SKM-1 (cell line): ENCODE results near the gene NOS1.

Source experiments
- DNase-seq: peaks from one replicate; lab custom pipeline; 2025; ENCODE audit not compliant: unreplicated experiment; lab: John Stamatoyannopoulos, UW

The NOS1 gene

GRCh38 chr12:117331691-117332090 is 29.7 kb downstream of the NOS1 start:
- no peak for DNase-seq

DNA sequence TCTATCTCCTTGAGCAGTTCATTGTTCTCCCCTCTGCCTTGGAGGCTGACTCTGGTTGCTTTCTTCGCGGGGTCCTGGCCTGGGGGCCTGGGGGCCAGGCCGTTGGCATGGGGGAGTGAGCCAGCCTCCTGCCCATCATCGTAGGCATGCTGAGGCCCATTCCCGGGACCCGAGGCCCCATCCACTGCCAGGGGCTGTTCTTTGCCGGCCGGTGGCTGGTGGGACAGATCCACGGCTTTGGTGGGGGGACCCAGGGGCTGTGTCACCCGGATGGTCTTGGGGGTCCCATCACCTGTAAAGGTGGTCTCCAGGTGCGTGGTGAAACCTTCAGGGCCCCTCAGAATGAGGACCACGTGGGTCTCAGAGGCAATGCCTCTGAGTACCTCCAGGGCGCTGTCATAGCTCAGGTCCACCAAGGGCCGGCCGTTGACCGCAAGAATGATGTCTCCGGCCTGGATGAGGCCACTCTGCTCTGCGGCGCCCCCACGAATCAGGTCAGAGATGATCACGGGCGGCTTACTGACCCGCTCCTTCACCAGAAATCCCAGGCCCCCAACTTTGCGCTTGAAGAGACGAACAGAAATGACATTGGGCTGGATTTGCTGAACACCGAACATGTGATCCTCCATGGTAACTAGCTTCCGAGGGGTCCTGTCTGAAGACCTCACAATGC is 30.8 kb downstream of the NOS1 start:
- DNase-seq: no peak

DNA sequence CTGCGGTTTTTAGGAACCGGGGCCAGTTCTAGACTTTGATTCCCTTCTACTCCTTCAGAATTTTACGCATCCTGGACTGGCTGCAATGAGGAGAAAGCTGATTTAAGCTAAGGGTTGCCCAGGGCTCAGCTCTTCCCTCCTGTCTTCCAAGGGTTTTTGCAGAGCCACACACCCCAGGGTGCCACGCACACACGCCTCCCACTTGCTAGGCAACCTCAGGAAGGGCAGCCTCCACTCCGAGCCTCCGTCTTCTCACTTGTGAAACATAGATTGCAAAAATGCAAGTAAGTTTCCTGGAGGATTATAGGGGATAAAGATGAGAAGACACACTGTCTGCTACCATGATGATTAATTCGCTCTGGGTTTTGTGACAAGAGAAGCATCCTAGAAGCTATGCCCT is 31.7 kb downstream of the NOS1 start:
- DNase-seq: no peak

DNA sequence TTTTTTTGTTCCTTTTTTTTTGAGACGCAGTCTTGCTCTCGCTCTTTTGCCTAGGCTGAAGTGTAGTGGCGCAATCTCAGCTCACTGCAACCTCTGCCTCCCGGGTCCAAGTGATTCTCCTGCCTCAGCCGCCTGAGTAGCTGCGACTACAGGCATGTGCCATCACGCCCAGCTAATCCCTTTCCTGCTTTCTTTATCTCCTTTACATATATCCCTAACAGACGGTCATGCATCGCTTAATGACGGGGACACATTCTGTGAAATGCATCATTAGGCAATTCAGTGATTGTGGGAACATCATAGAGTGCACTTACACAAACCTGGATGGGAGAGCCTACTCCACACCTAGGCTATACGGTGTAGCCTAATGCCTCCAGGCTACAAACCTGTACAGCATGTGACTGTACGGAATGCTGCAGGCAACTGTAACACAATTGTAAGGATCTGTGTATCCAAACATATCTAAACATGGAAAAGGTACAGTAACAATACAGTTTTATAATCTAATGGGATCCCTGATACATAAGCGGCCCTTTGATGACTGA is 32.8 kb downstream of the NOS1 start:
- DNase-seq: no peak

- DNase-seq: no peak
These were observed 39.0 kb downstream of the NOS1 start for GRCh38 chr12:117322428-117322827.

- DNase-seq: no peak
These were observed 39.9 kb downstream of the NOS1 start for GRCh38 chr12:117321572-117321971.

- DNase-seq: no peak
These were observed 42.8 kb downstream of the NOS1 start for GRCh38 chr12:117318591-117318990.

GRCh38 chr12:117316336-117316735 is 45.1 kb downstream of the NOS1 start:
- DNase-seq: no peak

- no peak for DNase-seq
These were observed 47.5 kb downstream of the NOS1 start for GRCh38 chr12:117313926-117314325.

DNA sequence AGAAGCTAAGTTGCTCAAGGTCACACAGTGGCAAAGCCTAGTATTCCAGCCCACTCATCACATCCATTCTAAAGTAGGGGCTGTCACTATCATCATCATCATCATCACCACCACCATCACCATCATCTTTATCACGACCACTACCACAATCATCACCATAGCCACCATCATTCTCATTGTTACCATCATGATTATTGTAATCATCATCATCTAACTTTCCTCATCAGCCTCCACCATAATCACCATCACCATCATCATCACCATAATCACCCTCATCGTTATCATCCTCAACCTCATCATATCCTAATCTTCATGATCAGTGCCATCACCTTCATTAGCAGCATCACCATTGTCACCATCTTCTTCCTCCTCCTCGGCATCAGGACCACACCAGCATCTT is 48.7 kb downstream of the NOS1 start:
- DNase-seq: no peak

DNA sequence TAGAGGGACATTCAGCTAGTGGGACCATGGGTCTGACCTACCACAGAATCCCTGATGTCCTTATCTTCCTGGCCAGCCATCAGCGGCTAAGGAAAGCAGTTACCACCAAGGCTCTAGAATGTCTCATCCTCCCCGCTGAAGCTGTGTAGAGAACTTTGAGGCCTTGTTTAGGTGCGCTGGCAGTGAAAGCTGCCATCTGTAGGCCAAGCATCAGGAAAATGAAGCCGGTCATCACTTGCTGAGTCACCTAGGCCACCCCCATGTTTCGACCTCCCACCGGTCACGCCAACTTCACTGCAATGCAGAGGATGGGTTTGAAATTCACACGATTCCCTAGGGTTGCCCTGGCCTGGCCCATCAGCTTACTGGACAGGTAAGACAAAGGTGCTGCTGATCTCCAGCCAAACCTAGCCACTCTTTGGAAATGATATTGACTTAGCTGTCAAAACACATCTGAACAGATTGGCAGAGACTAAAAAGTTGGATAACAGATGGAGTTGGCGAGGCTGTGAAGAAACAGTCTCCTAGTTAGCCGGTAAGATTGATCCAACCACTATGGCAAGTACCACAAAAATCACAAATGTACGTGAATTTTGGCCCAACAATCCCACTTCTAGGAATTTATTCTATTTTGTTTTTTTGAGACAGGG is 52.0 kb downstream of the NOS1 start:
- DNase-seq: no peak

- no peak for DNase-seq
These were observed 61.3 kb downstream of the NOS1 start for GRCh38 chr12:117300174-117300573.

- no peak for DNase-seq
These were observed 62.7 kb downstream of the NOS1 start for GRCh38 chr12:117298648-117299225.

DNA sequence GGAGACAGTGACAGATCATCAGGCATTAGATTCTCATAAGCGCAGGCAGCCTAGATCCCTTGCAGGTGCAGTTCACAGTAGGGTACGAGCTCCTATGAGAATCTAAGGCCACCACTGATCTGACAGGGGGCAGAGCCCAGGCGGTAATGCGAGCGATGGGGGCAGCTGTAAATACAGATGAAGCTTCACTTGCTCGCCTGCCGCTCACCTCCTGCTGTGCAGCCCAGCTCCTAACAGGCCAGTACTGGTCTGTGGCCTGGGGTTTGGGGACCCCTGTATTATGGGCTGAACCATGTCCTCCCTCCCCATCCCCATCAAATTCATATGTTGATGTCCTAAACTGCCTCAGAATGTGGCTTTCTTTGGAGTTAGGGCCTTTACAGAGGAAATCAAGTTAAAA is 63.2 kb downstream of the NOS1 start:
- DNase-seq: no peak

DNA sequence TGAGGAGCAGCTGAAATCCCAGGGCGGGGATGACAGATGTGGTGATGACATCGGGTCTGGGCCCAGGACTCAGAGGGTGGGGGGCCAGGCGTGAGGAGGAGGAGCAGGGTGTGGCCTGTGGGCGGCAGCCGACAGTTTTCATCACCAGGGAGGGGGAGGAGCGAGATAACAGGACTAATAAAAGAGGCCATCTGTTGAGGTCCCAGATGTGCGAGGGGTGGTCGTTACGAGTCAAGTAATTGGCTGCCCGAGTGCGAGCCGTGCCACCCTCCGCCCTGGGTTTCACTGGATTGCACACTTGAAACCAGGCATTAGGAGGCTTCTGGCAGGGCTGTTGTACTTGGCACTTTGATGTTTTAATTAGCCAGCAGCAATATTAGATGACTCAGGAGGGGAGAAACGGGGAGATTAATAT is 67.2 kb downstream of the NOS1 start:
- DNase-seq: no peak

GRCh38 chr12:117293510-117293909 is 67.9 kb downstream of the NOS1 start:
- no peak for DNase-seq

DNA sequence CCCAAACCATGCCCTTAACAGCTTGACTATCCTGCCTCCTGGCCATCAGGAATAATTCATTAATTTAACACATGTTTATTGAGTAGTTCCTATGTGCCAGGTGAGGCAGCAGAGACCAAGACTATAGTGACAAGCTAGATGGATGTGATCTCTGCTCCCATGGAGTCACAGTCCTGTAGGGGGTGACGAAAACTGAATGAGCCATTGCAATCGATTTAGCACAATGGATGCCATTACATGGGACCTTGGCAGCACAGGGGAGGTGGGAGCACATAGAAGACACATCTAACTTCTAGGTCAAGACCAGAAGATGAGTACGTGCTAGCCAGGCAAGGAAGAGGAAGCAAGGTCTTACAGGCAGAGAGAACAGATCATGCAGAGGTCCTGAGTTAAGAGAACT is 68.7 kb downstream of the NOS1 start:
- DNase-seq: no peak

DNA sequence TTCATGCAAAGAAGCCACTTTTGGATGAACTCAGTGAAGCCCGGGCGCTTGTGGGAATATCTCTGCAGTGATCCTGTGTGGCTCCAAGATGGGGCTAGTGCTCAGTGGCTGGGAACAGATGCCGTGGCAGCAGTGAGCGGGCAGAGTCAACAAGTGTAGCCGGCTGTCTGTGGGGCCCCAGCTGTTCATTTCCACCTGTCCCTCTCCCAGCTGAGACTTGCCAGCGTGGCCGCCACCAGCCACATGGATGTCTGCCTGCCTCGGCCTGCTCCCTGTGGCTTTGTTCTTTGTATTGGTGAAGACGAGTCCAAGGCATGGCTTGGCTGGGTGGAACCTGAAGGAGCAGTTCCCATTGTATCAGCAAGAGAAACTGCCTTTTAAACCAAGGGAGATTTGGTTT is 77.3 kb downstream of the NOS1 start:
- no peak for DNase-seq

DNA sequence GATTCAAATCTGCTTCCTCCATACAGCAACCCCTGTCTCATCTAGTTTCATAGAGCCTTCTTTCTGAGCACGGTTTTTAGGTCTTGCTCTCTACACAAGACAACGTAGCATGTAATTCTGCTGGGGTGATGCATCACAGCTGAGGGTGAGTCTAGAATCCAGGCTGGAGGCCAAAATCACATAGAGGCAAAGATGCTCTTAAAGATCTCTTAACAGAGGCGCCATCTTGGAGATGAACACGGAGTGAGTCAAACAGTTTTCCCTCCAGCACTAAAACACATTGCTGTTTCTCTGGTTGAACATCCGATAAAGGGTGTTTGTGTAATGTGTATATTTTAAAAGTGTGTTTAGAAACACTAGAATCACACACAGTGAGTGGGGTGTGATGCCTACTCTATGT is 78.9 kb downstream of the NOS1 start:
- no peak for DNase-seq

GRCh38 chr12:117280019-117280680 is 81.3 kb downstream of the NOS1 start:
- DNase-seq: no peak

DNA sequence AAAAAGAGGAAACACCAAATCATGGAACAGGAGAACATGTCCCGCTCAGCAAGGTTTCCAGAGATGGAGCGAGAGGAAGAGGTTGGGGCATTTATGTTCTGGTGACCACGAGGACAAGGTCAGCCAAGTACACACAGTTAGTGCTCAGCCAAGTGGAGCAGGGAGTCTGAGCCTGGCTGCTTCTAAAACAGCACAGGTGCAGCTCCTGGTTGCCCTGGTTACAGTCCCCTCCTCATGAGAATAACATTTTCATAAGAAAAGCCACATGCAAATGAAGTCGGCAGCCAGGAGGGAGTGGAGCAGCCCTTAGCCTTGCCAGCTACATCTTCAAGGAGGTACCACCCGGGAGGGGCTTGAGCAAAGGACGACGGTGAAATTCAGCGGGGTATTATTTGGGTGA is 81.8 kb downstream of the NOS1 start:
- DNase-seq: no peak

- no peak for DNase-seq
These were observed 83.6 kb downstream of the NOS1 start for GRCh38 chr12:117277875-117278274.
